GM12878 (cell line): Measurements from ENCODE around the gene FAM89B.

ENCODE experiments used
- ETV6 ChIP-seq, 2 experiments: fragments of 450-650 bp in 1 of 2; IDR thresholded peaks in 1 of 2; conservative IDR thresholded peaks in 1 of 2; 2 replicates each; pipeline ENCODE4 v1.6.1; 2014; ENCODE audit warnings: antibody characterized with exemption in 1 of 2, borderline replicate concordance in 1 of 2, low read depth in 1 of 2, mild to moderate bottlenecking in 1 of 2, moderate library complexity in 1 of 2
- JUNB ChIP-seq: IDR thresholded peaks from 2 replicates; pipeline ENCODE4 v1.6.1; 2016; ENCODE audit warnings: antibody characterized with exemption, mild to moderate bottlenecking
- NFIC ChIP-seq: IDR thresholded peaks from 2 replicates; pipeline ENCODE4 v1.6.1; 2012; ENCODE audit warnings: low read depth, mild to moderate bottlenecking, inconsistent platforms, low read length, moderate library complexity
- POLR2A ChIP-seq: IDR thresholded peaks from 2 replicates; pipeline ENCODE4 v1.6.1; 2011; ENCODE audit warnings: low read depth, mild to moderate bottlenecking, low read length
- RFX5 ChIP-seq: IDR thresholded peaks from 2 replicates; pipeline ENCODE4 v1.6.1; 2011; ENCODE audit warnings: low read depth, low read length, improper control_type of control experiment
- SIN3A ChIP-seq: IDR thresholded peaks from 2 replicates; pipeline ENCODE4 v1.6.1; 2012; ENCODE audit warnings: low read depth, low read length, improper control_type of control experiment
- SP1 ChIP-seq: IDR thresholded peaks from one replicate; pipeline ENCODE4 v1.6.1; 2011; ENCODE audit warnings: low read depth, low read length
- ZNF24 ChIP-seq: fragments of 450-650 bp; IDR thresholded peaks from 2 replicates; pipeline ENCODE4 v1.6.1; 2017; ENCODE audit warnings: antibody characterized with exemption, mild to moderate bottlenecking
- TF ChIP-seq, protein P1 (sequence below), 3 experiments: IDR thresholded peaks in 2 of 3; conservative IDR thresholded peaks in 1 of 3; 2 replicates each; pipeline ENCODE4 v1.5.1; 2011; ENCODE audit warnings: low read depth in 3 of 3, low read length in 3 of 3, mild to moderate bottlenecking in 3 of 3, control low read depth in 2 of 3, moderate library complexity in 2 of 3, inconsistent platforms in 1 of 3, mixed read lengths in 1 of 3; ENCODE audit not compliant: control insufficient read depth in 2 of 3, insufficient read depth in 1 of 3; ENCODE audit errors: extremely low read depth in 1 of 3
- TF ChIP-seq, protein P2 (sequence below): fragments of 150-350 bp; IDR thresholded peaks from 2 replicates; pipeline ENCODE4 v1.6.1; 2014; ENCODE audit warnings: mild to moderate bottlenecking, low read depth, low read length

DNA sequence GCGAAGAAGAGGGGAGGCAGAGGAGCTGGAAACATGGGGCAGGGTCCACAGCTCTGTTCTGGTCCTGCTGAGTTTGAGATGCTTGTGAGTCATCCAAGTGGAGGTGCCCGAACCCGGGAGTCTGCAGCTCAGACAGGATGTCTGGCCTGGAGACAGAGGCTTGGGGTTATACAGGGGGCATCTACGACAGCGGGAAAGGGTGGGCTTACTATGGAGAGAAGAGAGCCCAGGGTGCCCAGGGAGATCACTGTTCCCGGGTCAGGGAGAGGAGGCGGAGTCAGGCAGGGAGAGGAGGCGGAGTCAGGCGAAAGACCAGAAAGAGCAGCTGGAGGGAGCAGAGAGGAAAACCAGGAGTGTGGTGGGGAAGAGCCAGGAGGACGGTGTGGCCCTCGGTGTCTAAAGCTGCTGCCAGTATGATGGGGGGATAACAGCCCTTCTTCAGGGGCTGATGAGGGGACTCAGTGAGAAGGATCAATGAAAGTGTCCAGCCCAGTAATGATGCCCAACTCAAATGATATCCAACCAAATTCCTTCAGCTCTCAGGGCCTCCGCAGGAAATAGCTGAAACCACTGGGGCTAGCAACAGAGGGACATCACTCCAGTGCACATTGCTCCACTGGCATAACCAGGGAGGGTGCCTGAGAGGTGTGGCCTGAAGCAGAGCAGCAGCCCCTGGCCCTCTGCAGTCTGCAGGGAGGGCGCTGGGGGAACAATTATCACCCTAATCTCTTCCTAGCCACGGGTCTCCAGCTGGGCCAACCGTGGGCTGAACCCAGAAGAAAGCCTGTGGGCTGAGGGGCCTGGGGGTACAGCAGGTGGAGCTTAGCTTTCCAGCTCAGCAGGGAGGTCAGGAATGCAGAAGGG, 11.6 kb upstream of the FAM89B start:
- TF ChIP-seq, protein P1, sequence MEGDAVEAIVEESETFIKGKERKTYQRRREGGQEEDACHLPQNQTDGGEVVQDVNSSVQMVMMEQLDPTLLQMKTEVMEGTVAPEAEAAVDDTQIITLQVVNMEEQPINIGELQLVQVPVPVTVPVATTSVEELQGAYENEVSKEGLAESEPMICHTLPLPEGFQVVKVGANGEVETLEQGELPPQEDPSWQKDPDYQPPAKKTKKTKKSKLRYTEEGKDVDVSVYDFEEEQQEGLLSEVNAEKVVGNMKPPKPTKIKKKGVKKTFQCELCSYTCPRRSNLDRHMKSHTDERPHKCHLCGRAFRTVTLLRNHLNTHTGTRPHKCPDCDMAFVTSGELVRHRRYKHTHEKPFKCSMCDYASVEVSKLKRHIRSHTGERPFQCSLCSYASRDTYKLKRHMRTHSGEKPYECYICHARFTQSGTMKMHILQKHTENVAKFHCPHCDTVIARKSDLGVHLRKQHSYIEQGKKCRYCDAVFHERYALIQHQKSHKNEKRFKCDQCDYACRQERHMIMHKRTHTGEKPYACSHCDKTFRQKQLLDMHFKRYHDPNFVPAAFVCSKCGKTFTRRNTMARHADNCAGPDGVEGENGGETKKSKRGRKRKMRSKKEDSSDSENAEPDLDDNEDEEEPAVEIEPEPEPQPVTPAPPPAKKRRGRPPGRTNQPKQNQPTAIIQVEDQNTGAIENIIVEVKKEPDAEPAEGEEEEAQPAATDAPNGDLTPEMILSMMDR (IDR thresholded peaks at IDR 0.05 in 2 of 3, conservative IDR thresholded peaks at IDR 0.05 in 1 of 3; ENCODE audit: control insufficient read depth in 2 of 3, extremely low read depth in 1 of 3, insufficient read depth in 1 of 3, low read depth in 3 of 3, low read length in 3 of 3), result no peak
- TF ChIP-seq ETV6 (conservative IDR thresholded peaks at IDR 0.05 in 1 of 2, IDR thresholded peaks at IDR 0.05 in 1 of 2; ENCODE audit: borderline replicate concordance in 1 of 2, low read depth in 1 of 2) (no peak), JUNB (no peak), NFIC (no peak), SIN3A (no peak), RFX5 (no peak), ZNF24 (no peak), POLR2A (no peak), SP1 (no peak)
- TF ChIP-seq, protein P2, sequence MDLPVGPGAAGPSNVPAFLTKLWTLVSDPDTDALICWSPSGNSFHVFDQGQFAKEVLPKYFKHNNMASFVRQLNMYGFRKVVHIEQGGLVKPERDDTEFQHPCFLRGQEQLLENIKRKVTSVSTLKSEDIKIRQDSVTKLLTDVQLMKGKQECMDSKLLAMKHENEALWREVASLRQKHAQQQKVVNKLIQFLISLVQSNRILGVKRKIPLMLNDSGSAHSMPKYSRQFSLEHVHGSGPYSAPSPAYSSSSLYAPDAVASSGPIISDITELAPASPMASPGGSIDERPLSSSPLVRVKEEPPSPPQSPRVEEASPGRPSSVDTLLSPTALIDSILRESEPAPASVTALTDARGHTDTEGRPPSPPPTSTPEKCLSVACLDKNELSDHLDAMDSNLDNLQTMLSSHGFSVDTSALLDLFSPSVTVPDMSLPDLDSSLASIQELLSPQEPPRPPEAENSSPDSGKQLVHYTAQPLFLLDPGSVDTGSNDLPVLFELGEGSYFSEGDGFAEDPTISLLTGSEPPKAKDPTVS, result no peak
